Breast epithelium (tissue), 3 donors: ENCODE data around the gene CATSPER1.

Source experiments
- POLR2A ChIP-seq: fragments of 450-650 bp; IDR thresholded peaks from one replicate; pipeline ENCODE4 v1.6.1; 2016; ENCODE audit warnings: antibody characterized with exemption, mild to moderate bottlenecking, moderate library complexity
- POLR2AphosphoS5 ChIP-seq, 3 donors: sonication (generic); formaldehyde crosslinking; IDR thresholded peaks; one replicate each; pipeline ENCODE4 v1.6.1; 2017; ENCODE audit warnings: antibody characterized with exemption in 3 of 3
- TF ChIP-seq, protein P1 (sequence below), 3 donors: fragments of 450-650 bp; IDR thresholded peaks; one replicate each; pipeline ENCODE4 v1.5.1; 2016 to 2017; ENCODE audit warnings: antibody characterized with exemption in 3 of 3, mild to moderate bottlenecking in 3 of 3, moderate library complexity in 3 of 3

DNA sequence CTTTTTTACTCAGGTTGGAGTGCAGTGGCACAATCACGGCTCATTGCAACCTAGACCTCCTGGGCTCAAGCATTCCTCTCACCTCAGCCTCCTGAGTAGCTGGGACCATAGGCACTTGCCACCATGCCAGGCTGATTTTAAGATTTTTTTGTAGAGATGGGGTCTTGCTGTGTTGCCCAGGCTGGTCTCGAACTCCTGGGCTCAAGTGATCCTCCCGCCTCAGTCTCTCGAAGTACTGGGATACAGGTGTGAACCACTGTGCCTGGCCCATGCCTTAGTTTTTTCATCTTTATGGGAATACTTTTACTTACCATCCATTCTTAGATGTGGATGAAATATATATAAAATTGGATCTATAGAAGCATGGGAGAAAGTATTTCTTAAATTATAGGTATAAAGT is 49.0 kb upstream of the CATSPER1 start:
- TF ChIP-seq, protein P1, sequence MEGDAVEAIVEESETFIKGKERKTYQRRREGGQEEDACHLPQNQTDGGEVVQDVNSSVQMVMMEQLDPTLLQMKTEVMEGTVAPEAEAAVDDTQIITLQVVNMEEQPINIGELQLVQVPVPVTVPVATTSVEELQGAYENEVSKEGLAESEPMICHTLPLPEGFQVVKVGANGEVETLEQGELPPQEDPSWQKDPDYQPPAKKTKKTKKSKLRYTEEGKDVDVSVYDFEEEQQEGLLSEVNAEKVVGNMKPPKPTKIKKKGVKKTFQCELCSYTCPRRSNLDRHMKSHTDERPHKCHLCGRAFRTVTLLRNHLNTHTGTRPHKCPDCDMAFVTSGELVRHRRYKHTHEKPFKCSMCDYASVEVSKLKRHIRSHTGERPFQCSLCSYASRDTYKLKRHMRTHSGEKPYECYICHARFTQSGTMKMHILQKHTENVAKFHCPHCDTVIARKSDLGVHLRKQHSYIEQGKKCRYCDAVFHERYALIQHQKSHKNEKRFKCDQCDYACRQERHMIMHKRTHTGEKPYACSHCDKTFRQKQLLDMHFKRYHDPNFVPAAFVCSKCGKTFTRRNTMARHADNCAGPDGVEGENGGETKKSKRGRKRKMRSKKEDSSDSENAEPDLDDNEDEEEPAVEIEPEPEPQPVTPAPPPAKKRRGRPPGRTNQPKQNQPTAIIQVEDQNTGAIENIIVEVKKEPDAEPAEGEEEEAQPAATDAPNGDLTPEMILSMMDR (IDR thresholded peaks at IDR 0.05): no peak
- no peak for TF ChIP-seq POLR2A
- no peak for TF ChIP-seq POLR2AphosphoS5 (IDR thresholded peaks at IDR 0.05)
